Neutrophil (primary cell): Measurements from ENCODE around the gene ADAMTS2.

Experiments
- H3K27ac ChIP-seq: fragments of 200-600 bp; sonication (generic); 2 replicates; pipeline ENCODE4 v1.5.1; 2016; ENCODE audit warnings: mild to moderate bottlenecking, moderate library complexity
- H3K27me3 ChIP-seq: fragments of 200-600 bp; sonication (generic); 2 replicates; pipeline ENCODE4 v1.6.0; 2016; ENCODE audit warnings: mild to moderate bottlenecking
- H3K36me3 ChIP-seq: fragments of 200-600 bp; sonication (generic); 2 replicates; pipeline ENCODE4 v1.5.1; 2017
- H3K4me1 ChIP-seq, 2 experiments: fragments of 200-600 bp in 1 of 2; sonication (generic) in 1 of 2; 1 replicate in 1 of 2; 2 replicates in 1 of 2; pipeline versions ENCODE4 v1.5.1 to v1.6.1; 2013 to 2016; ENCODE audit warnings: low read depth in 1 of 2, low read length in 1 of 2, mild to moderate bottlenecking in 1 of 2, moderate library complexity in 1 of 2; ENCODE audit not compliant: control insufficient read depth in 1 of 2, insufficient read depth in 1 of 2
- H3K4me3 ChIP-seq, 2 experiments: fragments of 200-600 bp in 1 of 2; sonication (generic) in 1 of 2; 1 replicate in 1 of 2; 2 replicates in 1 of 2; pipeline ENCODE4 v1.5.1; 2013 to 2016; ENCODE audit warnings: low read depth in 1 of 2, low read length in 1 of 2, mild to moderate bottlenecking in 1 of 2, moderate library complexity in 1 of 2
- H3K9me3 ChIP-seq: fragments of 200-600 bp; sonication (generic); 2 replicates; pipeline ENCODE4 v1.5.1; 2016
- TF ChIP-seq, protein P1 (sequence below): fragments of 200-600 bp; sonication (generic); IDR thresholded peaks from 2 replicates; pipeline ENCODE4 v1.5.1; 2016; ENCODE audit warnings: antibody characterized with exemption

Gene ADAMTS2

GRCh38 chr5:179124853-179125788 is 220.1 kb downstream of the ADAMTS2 start:
- H3K4me3 ChIP-seq, result no peak overlapping the region
- H3K9me3 ChIP-seq, result peaks cover 17% of the 10 kb centered on the region
- H3K27ac ChIP-seq, result no peak overlapping the region
- no peaks in the 10 kb centered on the region for H3K36me3 ChIP-seq
- no peaks in the 10 kb centered on the region for H3K27me3 ChIP-seq
- TF ChIP-seq, protein P1, sequence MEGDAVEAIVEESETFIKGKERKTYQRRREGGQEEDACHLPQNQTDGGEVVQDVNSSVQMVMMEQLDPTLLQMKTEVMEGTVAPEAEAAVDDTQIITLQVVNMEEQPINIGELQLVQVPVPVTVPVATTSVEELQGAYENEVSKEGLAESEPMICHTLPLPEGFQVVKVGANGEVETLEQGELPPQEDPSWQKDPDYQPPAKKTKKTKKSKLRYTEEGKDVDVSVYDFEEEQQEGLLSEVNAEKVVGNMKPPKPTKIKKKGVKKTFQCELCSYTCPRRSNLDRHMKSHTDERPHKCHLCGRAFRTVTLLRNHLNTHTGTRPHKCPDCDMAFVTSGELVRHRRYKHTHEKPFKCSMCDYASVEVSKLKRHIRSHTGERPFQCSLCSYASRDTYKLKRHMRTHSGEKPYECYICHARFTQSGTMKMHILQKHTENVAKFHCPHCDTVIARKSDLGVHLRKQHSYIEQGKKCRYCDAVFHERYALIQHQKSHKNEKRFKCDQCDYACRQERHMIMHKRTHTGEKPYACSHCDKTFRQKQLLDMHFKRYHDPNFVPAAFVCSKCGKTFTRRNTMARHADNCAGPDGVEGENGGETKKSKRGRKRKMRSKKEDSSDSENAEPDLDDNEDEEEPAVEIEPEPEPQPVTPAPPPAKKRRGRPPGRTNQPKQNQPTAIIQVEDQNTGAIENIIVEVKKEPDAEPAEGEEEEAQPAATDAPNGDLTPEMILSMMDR, result no peak
- H3K4me1 ChIP-seq, result no peaks in the 10 kb centered on the region

DNA sequence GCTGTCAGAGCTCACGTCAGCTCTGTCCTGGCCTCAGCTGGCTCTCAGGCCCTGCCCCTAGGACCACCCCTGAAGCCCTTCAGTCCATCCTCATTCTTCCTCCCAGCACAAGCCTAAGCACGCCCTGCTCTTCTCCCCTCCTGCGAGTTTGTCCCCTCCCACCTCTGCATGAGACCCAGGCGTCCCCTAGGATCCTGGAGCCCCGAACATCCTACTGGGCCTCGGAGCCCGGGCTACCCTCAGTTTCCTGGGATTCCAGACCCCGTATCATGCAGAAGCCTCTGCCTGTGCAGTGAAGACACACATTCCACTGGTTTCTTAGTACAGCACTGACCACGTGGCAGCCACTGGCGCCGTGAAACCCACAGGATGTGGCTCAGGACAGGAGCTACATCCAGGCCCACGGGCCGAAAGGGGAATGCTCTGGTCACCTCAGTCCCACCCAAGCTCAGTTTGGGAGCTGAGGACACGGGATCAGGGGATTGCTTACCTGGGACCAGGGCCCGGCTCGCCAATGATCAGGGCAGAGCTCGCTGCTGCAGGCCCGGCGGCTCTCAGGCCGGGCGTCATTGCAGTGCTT is 220.9 kb downstream of the ADAMTS2 start:
- TF ChIP-seq, protein P1, result no peak
- Histone ChIP-seq H3K9me3 (peaks cover 17% of the 10 kb centered on the region), H3K27me3 (no peaks in the 10 kb centered on the region), H3K4me1 (no peaks in the 10 kb centered on the region), H3K27ac (no peak overlapping the region), H3K4me3 (no peak overlapping the region), H3K36me3 (no peaks in the 10 kb centered on the region)

DNA sequence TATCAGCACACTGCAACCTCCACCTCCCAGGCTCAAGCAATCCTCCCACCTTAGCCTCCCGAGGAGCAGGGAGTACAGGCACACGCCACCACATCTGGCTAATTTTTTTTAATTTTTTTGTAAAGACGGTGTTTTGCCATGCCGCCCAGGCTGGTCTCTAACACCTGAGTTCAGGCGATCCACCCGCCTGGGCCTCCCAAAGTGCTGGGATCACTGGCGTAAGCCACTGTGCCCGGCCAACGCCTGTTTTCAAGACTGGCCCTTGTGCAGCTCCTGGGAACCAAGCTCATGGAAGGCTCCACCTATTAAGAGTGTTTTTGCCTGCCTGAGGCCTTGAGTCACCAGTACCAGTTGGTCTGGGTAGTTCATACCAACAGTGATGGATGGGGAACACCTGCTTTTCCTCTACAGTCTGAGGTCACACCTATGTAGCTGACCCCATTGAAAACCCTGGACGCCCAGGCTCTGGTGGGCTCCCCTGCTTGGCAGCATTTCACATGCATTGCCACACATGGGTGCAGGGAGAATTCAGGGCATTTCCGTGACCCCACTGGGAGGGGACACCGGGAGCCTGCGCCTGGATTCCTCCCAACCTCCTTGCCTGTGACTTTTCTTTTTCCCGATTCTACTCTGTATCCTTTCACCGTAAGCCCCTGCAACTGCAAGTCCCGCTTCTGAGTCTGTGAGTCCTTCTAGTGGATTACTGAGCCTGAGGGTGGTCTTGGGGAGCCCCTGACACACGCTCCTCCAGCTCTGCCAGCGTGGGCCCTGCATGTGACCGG is 221.6 kb downstream of the ADAMTS2 start:
- no peaks in the 10 kb centered on the region for H3K36me3 ChIP-seq
- no peaks in the 10 kb centered on the region for H3K4me1 ChIP-seq
- peaks cover 17% of the 10 kb centered on the region for H3K9me3 ChIP-seq
- TF ChIP-seq, protein P1, result no peak
- H3K4me3 ChIP-seq, result no peak overlapping the region
- H3K27ac ChIP-seq, result no peak overlapping the region
- H3K27me3 ChIP-seq, result no peaks in the 10 kb centered on the region

DNA sequence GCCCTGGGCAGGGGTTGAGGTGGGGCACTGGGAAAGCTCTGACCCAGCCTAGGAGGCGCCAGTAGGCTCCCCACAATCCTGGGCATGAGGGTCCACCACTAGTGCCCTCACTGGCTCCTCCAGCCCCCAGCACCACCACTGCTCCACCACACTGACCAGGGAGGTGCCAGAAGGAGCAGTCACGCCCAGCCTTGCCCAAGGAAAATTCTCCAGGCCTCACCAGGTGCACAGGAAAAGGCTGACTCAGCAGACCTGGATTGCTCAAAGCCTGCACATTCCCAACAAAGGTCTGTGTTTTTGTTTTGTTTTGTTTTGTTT is 222.2 kb downstream of the ADAMTS2 start:
- H3K27me3 ChIP-seq, result no peaks in the 10 kb centered on the region
- H3K4me3 ChIP-seq, result no peak overlapping the region
- peaks cover 17% of the 10 kb centered on the region for H3K9me3 ChIP-seq
- TF ChIP-seq, protein P1, result no peak
- no peak overlapping the region for H3K27ac ChIP-seq
- H3K4me1 ChIP-seq, result no peaks in the 10 kb centered on the region
- H3K36me3 ChIP-seq, result no peaks in the 10 kb centered on the region

DNA sequence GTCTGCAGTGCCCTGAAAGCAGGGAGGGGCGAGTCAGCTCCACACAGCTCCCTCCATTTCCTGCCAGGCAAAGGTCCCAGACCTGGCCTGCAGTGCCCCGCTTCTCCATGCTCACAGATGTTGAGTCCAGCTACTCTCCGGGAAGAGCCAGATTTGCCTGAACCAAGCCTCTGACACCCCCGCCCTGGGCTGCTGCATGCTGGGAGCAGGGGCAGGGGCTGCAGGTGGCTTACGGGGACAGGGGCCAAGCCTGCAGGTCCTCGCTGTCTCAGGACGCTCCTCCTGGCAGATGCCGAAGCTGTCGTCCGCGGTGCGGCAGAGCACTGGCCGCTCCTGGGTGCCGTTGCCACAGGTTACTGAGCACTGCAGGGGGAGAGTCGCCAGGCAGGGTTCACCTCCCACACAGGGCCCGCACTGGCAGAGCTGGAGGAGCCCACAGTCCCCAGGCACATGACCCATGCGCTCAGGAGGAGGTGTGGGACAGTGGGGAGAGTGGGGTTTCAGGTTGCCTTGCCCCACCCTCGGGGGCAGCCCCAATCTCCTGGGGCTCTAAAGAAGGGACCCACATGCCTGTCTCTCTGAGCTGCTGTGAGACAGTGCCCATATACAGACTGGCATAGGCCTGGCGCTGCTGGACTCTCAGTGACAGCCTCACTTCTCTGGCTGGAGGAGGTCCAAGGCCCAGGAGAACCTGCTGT is 222.7 kb downstream of the ADAMTS2 start:
- H3K27me3 ChIP-seq, result no peaks in the 10 kb centered on the region
- no peaks in the 10 kb centered on the region for H3K4me1 ChIP-seq
- no peak overlapping the region for H3K4me3 ChIP-seq
- TF ChIP-seq, protein P1, result no peak
- H3K9me3 ChIP-seq, result peaks cover 17% of the 10 kb centered on the region
- no peak overlapping the region for H3K27ac ChIP-seq
- H3K36me3 ChIP-seq, result no peaks in the 10 kb centered on the region
